Naive B cell (primary cell): ENCODE results near the gene HLF. TPM values are rescaled to one million over a fixed set of nuclear protein-coding genes. Genes with fewer than 3 reads are reported as not detected.

Experiments used
- ATAC-seq, 2 donors: fragments of 150-1000 bp; cut with Tn5 transposase; 2 replicates each; pipeline ENCODE4 v1.10.0; 2021; ENCODE audit warnings: low read depth in 2 of 2, mild to moderate bottlenecking in 2 of 2, moderate library complexity in 2 of 2
- DNase-seq: peaks from one replicate; pipeline ENCODE4 v3.0.0; 2022
- H3K27ac Mint-ChIP-seq, 6 donors: one replicate each; pipeline ENCODE4 v1.8.0; 2020 to 2022; ENCODE audit warnings: mild to moderate bottlenecking in 6 of 6, mixed read lengths in 6 of 6, moderate library complexity in 5 of 6, inconsistent platforms in 2 of 6
- H3K27me3 Mint-ChIP-seq, 3 donors: one replicate each; pipeline ENCODE4 v1.8.0; 2021 to 2022; ENCODE audit warnings: mixed read lengths in 3 of 3, mild to moderate bottlenecking in 1 of 3
- H3K36me3 Mint-ChIP-seq, 2 donors: one replicate each; pipeline ENCODE4 v1.8.0; 2020 to 2022; ENCODE audit warnings: mixed read lengths in 2 of 2, inconsistent platforms in 1 of 2, mild to moderate bottlenecking in 1 of 2
- H3K4me1 Mint-ChIP-seq, 3 donors: one replicate each; pipeline ENCODE4 v1.8.0; 2020 to 2022; ENCODE audit warnings: mixed read lengths in 3 of 3, inconsistent platforms in 1 of 3, mild to moderate bottlenecking in 1 of 3, moderate library complexity in 1 of 3
- H3K4me3 Mint-ChIP-seq, 8 donors: one replicate each; pipeline ENCODE4 v1.8.0; 2020 to 2022; ENCODE audit warnings: mild to moderate bottlenecking in 8 of 8, mixed read lengths in 8 of 8, moderate library complexity in 8 of 8, inconsistent platforms in 2 of 8
- H3K9me3 Mint-ChIP-seq, 7 donors: one replicate each; pipeline ENCODE4 v1.8.0; 2020 to 2022; ENCODE audit warnings: mixed read lengths in 7 of 7, mild to moderate bottlenecking in 5 of 7, inconsistent platforms in 2 of 7, moderate library complexity in 1 of 7
- polyA plus RNA-seq, 6 donors: library from polyadenylated mRNA; unstranded; fragments of 300-500 nt; fragmentation: Illumina TruSeq; gene quantifications; one replicate each; pipeline ENCODE4 v1.2.3, GENCODE V29; 2021; ENCODE audit warnings: low read depth in 6 of 6

HLF gene
- polyA plus RNA-seq, 6 donors from 2014 or later: not detected

- Mint-ChIP-seq H3K27ac (peak overlapping the region in 2 of 6 donors; percentile 82 to 87), H3K9me3 (peaks cover 0 to 16% (median 9%) of the 10 kb centered on the region in 7 donors), H3K27me3 (peaks cover 69 to 90% (median 85%) of the 10 kb centered on the region in 3 donors), H3K4me3 (peak overlapping the region; percentile 19 to 88 (median 76)), H3K4me1 (peaks cover 11 to 22% (median 14%) of the 10 kb centered on the region in 3 donors), H3K36me3 (peaks cover 0 to 3% of the 10 kb centered on the region in 2 donors)
- no peak for DNase-seq
- no peak for ATAC-seq
Measured at GRCh38 chr17:55263569-55264277, 1.0 kb upstream of the HLF start.

GRCh38 chr17:55264278-55264644, 499 bp upstream of the HLF start:
- peaks cover 11 to 22% (median 14%) of the 10 kb centered on the region in 3 donors for H3K4me1 Mint-ChIP-seq
- peak overlapping the region; percentile 19 to 88 (median 71) for H3K4me3 Mint-ChIP-seq
- H3K9me3 Mint-ChIP-seq: peaks cover 0 to 16% (median 9%) of the 10 kb centered on the region in 7 donors
- DNase-seq: no peak
- H3K27ac Mint-ChIP-seq: peak overlapping the region in 1 of 6 donors; percentile 61
- peaks cover 71 to 90% (median 85%) of the 10 kb centered on the region in 3 donors for H3K27me3 Mint-ChIP-seq
- peaks cover 0 to 4% of the 10 kb centered on the region in 2 donors for H3K36me3 Mint-ChIP-seq
- no peak for ATAC-seq

DNA sequence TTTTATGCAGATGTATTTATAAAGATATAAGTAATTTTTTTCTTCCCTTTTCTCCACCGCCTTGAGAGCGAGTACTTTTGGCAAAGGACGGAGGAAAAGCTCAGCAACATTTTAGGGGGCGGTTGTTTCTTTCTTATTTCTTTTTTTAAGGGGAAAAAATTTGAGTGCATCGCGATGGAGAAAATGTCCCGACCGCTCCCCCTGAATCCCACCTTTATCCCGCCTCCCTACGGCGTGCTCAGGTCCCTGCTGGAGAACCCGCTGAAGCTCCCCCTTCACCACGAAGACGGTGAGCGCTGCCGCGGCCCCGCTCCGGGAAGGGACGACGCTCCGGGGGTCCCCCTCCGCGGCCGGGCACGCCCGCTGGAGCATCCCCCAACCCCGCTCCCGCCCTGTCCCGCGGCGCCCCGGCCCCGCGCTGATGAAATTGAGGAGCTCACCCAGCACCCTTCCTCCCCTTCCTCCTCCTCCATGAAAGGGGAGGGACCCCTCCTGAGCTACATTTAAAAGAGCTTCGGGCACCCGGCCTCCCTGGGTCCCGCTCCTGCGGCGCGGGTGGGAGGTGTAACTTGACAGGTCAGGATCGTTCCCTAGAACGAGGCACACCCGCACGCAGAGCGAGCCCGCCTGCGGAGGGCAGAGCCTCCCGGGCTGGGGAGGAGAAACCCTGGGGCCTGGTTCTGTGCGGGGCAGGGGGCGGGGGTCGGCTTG, 706 bp downstream of the HLF start:
- H3K27ac Mint-ChIP-seq: peak overlapping the region in 2 of 6 donors; percentile 41 to 65
- H3K27me3 Mint-ChIP-seq: peaks cover 71 to 90% (median 77%) of the 10 kb centered on the region in 3 donors
- no peak for ATAC-seq
- no peak for DNase-seq
- H3K4me3 Mint-ChIP-seq: peak overlapping the region; percentile 5 to 89 (median 67)
- peaks cover 0 to 4% of the 10 kb centered on the region in 2 donors for H3K36me3 Mint-ChIP-seq
- H3K4me1 Mint-ChIP-seq: peaks cover 11 to 22% (median 14%) of the 10 kb centered on the region in 3 donors
- peaks cover 0 to 15% (median 9%) of the 10 kb centered on the region in 7 donors for H3K9me3 Mint-ChIP-seq

- peak overlapping the region in 1 of 6 donors; percentile 41 for H3K27ac Mint-ChIP-seq
- peaks cover 11 to 22% (median 14%) of the 10 kb centered on the region in 3 donors for H3K4me1 Mint-ChIP-seq
Measured at GRCh38 chr17:55266051-55266957, 1.5 kb downstream of the HLF start.

DNA sequence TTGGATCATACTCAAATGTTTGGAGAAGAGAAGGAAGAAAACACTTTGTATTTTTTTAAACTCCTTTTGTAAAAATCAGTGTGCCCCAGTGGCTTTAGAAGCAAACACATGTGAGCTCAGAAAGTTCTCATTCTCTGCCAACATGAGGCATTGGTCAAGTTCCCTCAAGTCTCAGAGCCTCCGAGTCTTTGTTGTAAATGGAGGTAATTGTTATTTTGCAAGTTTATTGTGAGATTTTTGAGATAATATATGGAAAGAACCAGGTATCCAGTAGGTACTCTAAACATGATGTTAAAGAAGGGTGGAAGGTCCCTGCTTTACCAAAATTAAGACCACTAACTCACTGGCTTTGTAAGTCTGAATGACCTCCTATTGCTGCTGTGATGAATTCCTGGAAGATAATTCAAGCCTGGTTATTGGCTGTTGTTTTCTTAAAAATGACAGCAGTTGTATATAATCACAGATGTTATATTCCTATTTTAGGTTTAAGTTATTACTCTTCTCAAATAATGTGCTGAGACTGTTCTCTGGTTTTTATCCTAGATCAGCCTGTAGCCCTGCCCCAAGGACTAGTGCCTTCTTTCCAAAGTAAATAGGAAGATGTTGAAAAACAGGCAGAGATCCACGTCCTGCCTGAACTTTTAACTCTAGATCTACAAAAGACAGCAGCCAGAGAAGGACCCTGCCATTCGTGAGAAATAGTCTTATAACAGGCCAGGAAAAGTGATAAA, 2.4 kb downstream of the HLF start:
- peaks cover 4 to 5% of the 10 kb centered on the region in 2 donors for H3K36me3 Mint-ChIP-seq
- peaks cover 11 to 22% (median 14%) of the 10 kb centered on the region in 3 donors for H3K4me1 Mint-ChIP-seq
- no peak for DNase-seq
- no peak for ATAC-seq
- peaks cover 0 to 11% (median 6%) of the 10 kb centered on the region in 7 donors for H3K9me3 Mint-ChIP-seq
- H3K27ac Mint-ChIP-seq: no peak overlapping the region
- no peak overlapping the region for H3K4me3 Mint-ChIP-seq
- peaks cover 65 to 87% (median 69%) of the 10 kb centered on the region in 3 donors for H3K27me3 Mint-ChIP-seq

More at GRCh38 chr17:55266051-55266957, 1.5 kb downstream of the HLF start:
- Mint-ChIP-seq H3K4me3 (peak overlapping the region in 7 of 8 donors; percentile 32 to 80 (median 66)), H3K9me3 (peaks cover 0 to 11% (median 10%) of the 10 kb centered on the region in 7 donors), H3K27me3 (peaks cover 67 to 89% (median 70%) of the 10 kb centered on the region in 3 donors), H3K36me3 (peaks cover 0 to 4% of the 10 kb centered on the region in 2 donors)
- DNase-seq (no peak), ATAC-seq (no peak)

- no peak for DNase-seq
- H3K27ac Mint-ChIP-seq: no peak overlapping the region
- H3K9me3 Mint-ChIP-seq: peaks cover 2 to 9% (median 8%) of the 10 kb centered on the region in 7 donors
- H3K27me3 Mint-ChIP-seq: peaks cover 64 to 88% (median 69%) of the 10 kb centered on the region in 3 donors
- peaks cover 11 to 18% (median 14%) of the 10 kb centered on the region in 3 donors for H3K4me1 Mint-ChIP-seq
- no peak overlapping the region for H3K4me3 Mint-ChIP-seq
- ATAC-seq: no peak
- peaks cover 8 to 12% of the 10 kb centered on the region in 2 donors for H3K36me3 Mint-ChIP-seq
Measured at GRCh38 chr17:55267777-55268648, 3.3 kb downstream of the HLF start.

- Mint-ChIP-seq H3K4me1 (peaks cover 7 to 11% (median 8%) of the 10 kb centered on the region in 3 donors), H3K27me3 (peaks cover 59 to 89% (median 69%) of the 10 kb centered on the region in 3 donors), H3K27ac (no peak overlapping the region), H3K36me3 (peaks cover 8 to 12% of the 10 kb centered on the region in 2 donors), H3K9me3 (peaks cover 2 to 9% (median 8%) of the 10 kb centered on the region in 7 donors), H3K4me3 (no peak overlapping the region)
- DNase-seq (no peak), ATAC-seq (no peak)
Measured at GRCh38 chr17:55268649-55269480, 4.1 kb downstream of the HLF start.

GRCh38 chr17:55269894-55270293, 5.1 kb downstream of the HLF start:
- peaks cover 8 to 12% of the 10 kb centered on the region in 2 donors for H3K36me3 Mint-ChIP-seq
- ATAC-seq (no peak), DNase-seq (no peak)
- no peak overlapping the region for H3K4me3 Mint-ChIP-seq
- H3K27me3 Mint-ChIP-seq: peaks cover 58 to 91% (median 77%) of the 10 kb centered on the region in 3 donors
- peaks cover 0 to 5% (median 0%) of the 10 kb centered on the region in 3 donors for H3K4me1 Mint-ChIP-seq
- peaks cover 2 to 9% (median 6%) of the 10 kb centered on the region in 7 donors for H3K9me3 Mint-ChIP-seq
- no peak overlapping the region for H3K27ac Mint-ChIP-seq

- DNase-seq (no peak), ATAC-seq (no peak)
- H3K4me1 Mint-ChIP-seq: peaks cover 0 to 1% (median 0%) of the 10 kb centered on the region in 3 donors
- peaks cover 2 to 9% (median 5%) of the 10 kb centered on the region in 7 donors for H3K9me3 Mint-ChIP-seq
- H3K4me3 Mint-ChIP-seq: no peak overlapping the region
- H3K27ac Mint-ChIP-seq: no peak overlapping the region
- H3K36me3 Mint-ChIP-seq: peaks cover 8 to 12% of the 10 kb centered on the region in 2 donors
- peaks cover 59 to 90% (median 83%) of the 10 kb centered on the region in 3 donors for H3K27me3 Mint-ChIP-seq
Measured at GRCh38 chr17:55271223-55271571, 6.4 kb downstream of the HLF start.

GRCh38 chr17:55271958-55272710, 7.4 kb downstream of the HLF start:
- peaks cover 56 to 87% (median 79%) of the 10 kb centered on the region in 3 donors for H3K27me3 Mint-ChIP-seq
- peaks cover 2 to 9% (median 5%) of the 10 kb centered on the region in 7 donors for H3K9me3 Mint-ChIP-seq
- H3K4me1 Mint-ChIP-seq: no peaks in the 10 kb centered on the region
- H3K36me3 Mint-ChIP-seq: peaks cover 8 to 12% of the 10 kb centered on the region in 2 donors
- ATAC-seq (no peak), DNase-seq (no peak)
- H3K4me3 Mint-ChIP-seq: no peak overlapping the region
- H3K27ac Mint-ChIP-seq: no peak overlapping the region
